ENCODE results near the gene ITK.

- TF ChIP-seq CTCF (optimal IDR thresholded peaks at IDR 0.05 in 1 of 3, IDR thresholded peaks at IDR 0.05 in 1 of 3, conservative IDR thresholded peaks at IDR 0.05 in 1 of 3; ENCODE audit: extremely low read depth in 1 of 3, insufficient read depth in 2 of 3, low read length in 3 of 3) (no peak), EZH2 (IDR thresholded peaks at IDR 0.05; ENCODE audit: low read length) (no peak)
Observed at GRCh38 chr5:157196045-157196444, 15.4 kb downstream of the ITK start.
